Endothelial cell of umbilical vein (primary cell): ENCODE data around the gene CCN5. TPM values are rescaled to one million over a fixed set of nuclear protein-coding genes. Genes with fewer than 3 reads are reported as not detected.

ENCODE experiments used
- BruUV-seq: library from RNA; stranded (reverse); fragments of 400-500 nt; replicated peaks from 2 replicates; lab custom pipeline; 2021; lab: Mats Ljungman, UMichigan
- CTCF ChIA-PET: fragments of 300-600, 350-600 bp; sonication (Branson Sonifier 250); formaldehyde crosslinking; loops from one replicate; lab custom pipeline; 2021; ENCODE audit warnings: antibody characterized with exemption, inconsistent platforms; lab: Charles Lee
- POLR2A ChIA-PET: fragments of 300-600, 350-600 bp; sonication (Branson Sonifier 250); formaldehyde crosslinking; loops from one replicate; lab custom pipeline; 2021; ENCODE audit warnings: antibody characterized with exemption, inconsistent platforms; lab: Charles Lee
- DNase-seq: peaks from one replicate; pipeline ENCODE4 v3.0.0-alpha.2; 2011; ENCODE audit warnings: low read depth, low spot score
- FAIRE-seq: peaks from 2 replicates; lab custom pipeline; 2011; peaks lifted over from hg19 to GRCh38; lab: Jason Lieb, UNC
- H2AFZ ChIP-seq: 2 replicates; pipeline ENCODE4 v1.6.0; 2012; ENCODE audit warnings: low read depth, low read length, control low read depth, inconsistent platforms
- H3K27ac ChIP-seq: 2 replicates; pipeline ENCODE4 v1.5.1; 2011; ENCODE audit warnings: low read depth, mild to moderate bottlenecking, control low read depth, low read length, moderate library complexity; ENCODE audit not compliant: insufficient read depth
- H3K27me3 ChIP-seq, 2 experiments: 2 replicates each; pipeline versions ENCODE4 v1.6.0 to v1.6.1; 2011; ENCODE audit warnings: low read length in 2 of 2, mixed read lengths in 1 of 2; ENCODE audit not compliant: control insufficient read depth in 2 of 2, insufficient read depth in 2 of 2
- H3K36me3 ChIP-seq, 2 experiments: 2 replicates in 1 of 2; 3 replicates in 1 of 2; pipeline ENCODE4 v1.5.1; 2011; ENCODE audit warnings: low read length in 2 of 2, mild to moderate bottlenecking in 1 of 2, moderate library complexity in 1 of 2; ENCODE audit not compliant: control insufficient read depth in 2 of 2, insufficient read depth in 2 of 2; ENCODE audit errors: extremely low read depth in 1 of 2
- H3K4me1 ChIP-seq: 3 replicates; pipeline ENCODE4 v1.5.1; 2011; ENCODE audit warnings: mild to moderate bottlenecking, low read length; ENCODE audit not compliant: control insufficient read depth, insufficient read depth; ENCODE audit errors: extremely low read depth
- H3K4me2 ChIP-seq: 2 replicates; pipeline ENCODE4 v1.6.1; 2011; ENCODE audit warnings: low read length, control low read depth, mixed read lengths; ENCODE audit not compliant: insufficient read depth
- H3K4me3 ChIP-seq, 3 experiments: fragments of 200-600 bp in 1 of 3; sonication (generic), shearing (Covaris generic) in 1 of 3; replicated peaks in 1 of 3; 2 replicates each; pipeline ENCODE4 v1.5.1; 2011 to 2016; ENCODE audit warnings: control low read depth in 3 of 3, low read length in 3 of 3, mild to moderate bottlenecking in 2 of 3, inconsistent platforms in 1 of 3, low read depth in 1 of 3, moderate library complexity in 1 of 3; ENCODE audit not compliant: insufficient read depth in 1 of 3
- H3K79me2 ChIP-seq: 2 replicates; pipeline ENCODE4 v1.6.0; 2012; ENCODE audit warnings: low read length, inconsistent platforms; ENCODE audit not compliant: control insufficient read depth, insufficient read depth
- H3K9ac ChIP-seq: replicated peaks from 2 replicates; pipeline ENCODE3; 2011; ENCODE audit warnings: low read length, control low read depth; ENCODE audit not compliant: insufficient read depth; ENCODE audit errors: extremely low read depth
- H3K9me1 ChIP-seq: replicated peaks from 3 replicates; pipeline ENCODE4 v1.6.0; 2011; ENCODE audit warnings: mild to moderate bottlenecking, low read length; ENCODE audit not compliant: control insufficient read depth, insufficient read depth; ENCODE audit errors: extremely low read depth
- H3K9me3 ChIP-seq: replicated peaks from 2 replicates; pipeline ENCODE4 v1.5.1; 2012; ENCODE audit warnings: low read length, inconsistent platforms; ENCODE audit not compliant: control insufficient read depth, insufficient read depth
- H4K20me1 ChIP-seq: replicated peaks from 2 replicates; pipeline ENCODE3; 2011; ENCODE audit warnings: mild to moderate bottlenecking, low read length; ENCODE audit not compliant: control insufficient read depth, insufficient read depth; ENCODE audit errors: extremely low read depth
- EZH2 ChIP-seq: IDR thresholded peaks from 2 replicates; pipeline ENCODE4 v1.6.1; 2012; ENCODE audit warnings: borderline replicate concordance, low read depth, mild to moderate bottlenecking, moderate library complexity, low read length, inconsistent platforms; ENCODE audit not compliant: severe bottlenecking
- FOS ChIP-seq: IDR thresholded peaks from 2 replicates; pipeline ENCODE4 v1.6.1; 2011; ENCODE audit warnings: mild to moderate bottlenecking, low read length, moderate library complexity, borderline replicate concordance; ENCODE audit not compliant: insufficient read depth
- GATA2 ChIP-seq: IDR thresholded peaks from 2 replicates; pipeline ENCODE4 v1.7.0; 2011; ENCODE audit warnings: low read depth, mild to moderate bottlenecking, moderate library complexity, mixed read lengths, low read length; ENCODE audit not compliant: insufficient read length, insufficient read depth
- JUN ChIP-seq: IDR thresholded peaks from 2 replicates; pipeline ENCODE4 v1.6.1; 2011; ENCODE audit warnings: borderline replicate concordance, low read depth; ENCODE audit not compliant: insufficient read length, insufficient read depth
- MYC ChIP-seq: IDR thresholded peaks from one replicate; pipeline ENCODE4 v1.6.1; 2011; ENCODE audit warnings: mild to moderate bottlenecking, low read depth, low read length
- POLR2A ChIP-seq: IDR thresholded peaks from 2 replicates; pipeline ENCODE4 v1.6.1; 2012; ENCODE audit warnings: low read depth, mild to moderate bottlenecking, control low read depth, low read length
- POLR2AphosphoS5 ChIP-seq: IDR thresholded peaks from 2 replicates; pipeline ENCODE4 v1.6.1; 2012; ENCODE audit warnings: low read depth, mild to moderate bottlenecking, control low read depth, low read length, moderate library complexity; ENCODE audit not compliant: insufficient read depth
- dilution Hi-C: fragments of 300-500 bp; cut with MboI; formaldehyde crosslinking; loops from one replicate; pipeline ENCODE4 v1.15.0; 2019; ENCODE audit warnings: low sequenced_read_pairs; ENCODE audit not compliant: extremely low pct_ligation_motif_present
- intact Hi-C: fragments of 100-400 bp; cut with micrococcal nuclease; formaldehyde crosslinking; loops from one replicate; pipeline ENCODE4 v1.10.0; 2022
- polyA plus RNA-seq, 4 experiments: library from polyadenylated mRNA; depleted of rRNA in 3 of 4; stranded (reverse) in 3 of 4; unstranded in 1 of 4; fragments of >200 nt; gene quantifications; 2 replicates each; pipeline versions ENCODE4 v1.2.1 to v1.2.3, GENCODE V29; 2011 to 2012; ENCODE audit warnings: missing spikeins in 1 of 4
- total RNA-seq: library from RNA; stranded (reverse); gene quantifications from 2 replicates; pipeline ENCODE4 v1.2.3, GENCODE V29; 2021
- TF ChIP-seq, protein P1 (sequence below), 2 donors: IDR thresholded peaks; 1 replicate in 1 of 2; 2 replicates in 1 of 2; pipeline ENCODE4 v1.5.1; 2011; ENCODE audit warnings: low read length in 2 of 2, mild to moderate bottlenecking in 2 of 2, moderate library complexity in 2 of 2, control low read depth in 1 of 2, inconsistent platforms in 1 of 2, low read depth in 1 of 2; ENCODE audit not compliant: insufficient read depth in 1 of 2; ENCODE audit errors: extremely low read depth in 1 of 2
- TF ChIP-seq, protein P2 (sequence below): IDR thresholded peaks from 2 replicates; pipeline ENCODE4 v1.6.1; 2011; ENCODE audit not compliant: insufficient read depth, insufficient read length

Gene CCN5
- total and polyA plus RNA-seq, 2 donors (not counting 3 experiments of a cell fraction or from before 2014, with no cell fraction given) = 0.03 TPM; not detected in 1

DNA sequence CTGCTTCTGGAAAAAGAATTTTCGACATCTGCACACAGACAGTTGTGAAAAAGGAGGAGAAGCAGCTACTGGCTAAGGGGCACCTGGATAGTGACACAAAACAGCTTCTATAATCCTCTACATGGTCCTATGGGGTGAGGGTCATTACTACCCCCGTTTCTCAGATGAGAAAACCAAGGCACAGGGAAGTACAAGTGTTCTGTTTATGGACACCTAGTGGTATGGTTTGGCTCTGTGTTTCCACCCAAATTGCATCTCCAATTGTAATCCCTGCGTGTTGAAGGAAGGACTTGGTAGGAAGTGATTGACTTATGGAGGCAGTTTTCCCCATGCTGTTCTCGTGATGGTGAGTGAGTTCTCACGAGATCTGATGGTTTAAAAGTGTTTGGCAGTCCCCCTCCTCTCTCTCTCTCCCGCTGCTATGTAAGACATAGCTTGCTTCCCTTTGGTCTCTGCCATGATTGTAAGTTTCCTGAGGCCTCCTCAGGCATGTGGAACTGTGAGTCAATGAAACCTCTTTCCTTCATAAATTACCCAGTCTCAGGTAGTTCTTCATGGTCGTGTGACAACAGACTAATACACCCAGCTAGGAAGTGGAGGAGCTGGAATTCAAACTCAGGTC, 28.0 kb downstream of the CCN5 start:
- FAIRE-seq = no peak
- DNase-seq = no peak
- no peaks in the 10 kb centered on the region for H3K9me3 ChIP-seq
- TF ChIP-seq GATA2 = no peak
- no peak for TF ChIP-seq JUN
- TF ChIP-seq, protein P1, sequence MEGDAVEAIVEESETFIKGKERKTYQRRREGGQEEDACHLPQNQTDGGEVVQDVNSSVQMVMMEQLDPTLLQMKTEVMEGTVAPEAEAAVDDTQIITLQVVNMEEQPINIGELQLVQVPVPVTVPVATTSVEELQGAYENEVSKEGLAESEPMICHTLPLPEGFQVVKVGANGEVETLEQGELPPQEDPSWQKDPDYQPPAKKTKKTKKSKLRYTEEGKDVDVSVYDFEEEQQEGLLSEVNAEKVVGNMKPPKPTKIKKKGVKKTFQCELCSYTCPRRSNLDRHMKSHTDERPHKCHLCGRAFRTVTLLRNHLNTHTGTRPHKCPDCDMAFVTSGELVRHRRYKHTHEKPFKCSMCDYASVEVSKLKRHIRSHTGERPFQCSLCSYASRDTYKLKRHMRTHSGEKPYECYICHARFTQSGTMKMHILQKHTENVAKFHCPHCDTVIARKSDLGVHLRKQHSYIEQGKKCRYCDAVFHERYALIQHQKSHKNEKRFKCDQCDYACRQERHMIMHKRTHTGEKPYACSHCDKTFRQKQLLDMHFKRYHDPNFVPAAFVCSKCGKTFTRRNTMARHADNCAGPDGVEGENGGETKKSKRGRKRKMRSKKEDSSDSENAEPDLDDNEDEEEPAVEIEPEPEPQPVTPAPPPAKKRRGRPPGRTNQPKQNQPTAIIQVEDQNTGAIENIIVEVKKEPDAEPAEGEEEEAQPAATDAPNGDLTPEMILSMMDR (IDR thresholded peaks at IDR 0.05; ENCODE audit: extremely low read depth in 1 of 2, insufficient read depth in 1 of 2, low read depth in 1 of 2, low read length in 2 of 2) = no peak
- TF ChIP-seq MYC = no peak
- no peak for TF ChIP-seq FOS
- TF ChIP-seq EZH2 = no peak
- no peak for TF ChIP-seq POLR2A
- TF ChIP-seq, protein P2, sequence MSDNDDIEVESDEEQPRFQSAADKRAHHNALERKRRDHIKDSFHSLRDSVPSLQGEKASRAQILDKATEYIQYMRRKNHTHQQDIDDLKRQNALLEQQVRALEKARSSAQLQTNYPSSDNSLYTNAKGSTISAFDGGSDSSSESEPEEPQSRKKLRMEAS = no peak
- TF ChIP-seq POLR2AphosphoS5 = no peak
- ChIA-PET CTCF (interaction anchor here (0.9 to 2.3 kb wide), 3 partner anchors 40 to 127 kb away, joined by 3 to 9 read pairs (median 3); no protein-coding TSS in a partner anchor), POLR2A (no interaction called here)
- no peak overlapping the region for H3K4me2 ChIP-seq
- H3K4me1 ChIP-seq = peaks cover 4% of the 10 kb centered on the region
- dilution Hi-C loops = no loop called here
- H4K20me1 ChIP-seq = no peaks in the 10 kb centered on the region
- H2AFZ ChIP-seq = no peak overlapping the region
- H3K79me2 ChIP-seq = no peaks in the 10 kb centered on the region
- H3K27me3 ChIP-seq = peaks cover 15 to 16% of the 10 kb centered on the region in 2 experiments
- no peaks in the 10 kb centered on the region for H3K9me1 ChIP-seq
- H3K4me3 ChIP-seq = no peak overlapping the region
- no peak overlapping the region for H3K9ac ChIP-seq
- BruUV-seq = no TSS peak
- H3K36me3 ChIP-seq = no peaks in the 10 kb centered on the region
- H3K27ac ChIP-seq = no peak overlapping the region
- intact Hi-C loops = no loop called here
